HCEC 1CT (cell line): ENCODE measurements around the gene GRIA1.
A peak's percentile ranks its signal among the peaks of the same experiment; 100 is the strongest.

Experiments
- DNase-seq: peaks from one replicate; pipeline ENCODE4 v3.0.0-alpha.2; 2017

GRIA1 gene

DNA sequence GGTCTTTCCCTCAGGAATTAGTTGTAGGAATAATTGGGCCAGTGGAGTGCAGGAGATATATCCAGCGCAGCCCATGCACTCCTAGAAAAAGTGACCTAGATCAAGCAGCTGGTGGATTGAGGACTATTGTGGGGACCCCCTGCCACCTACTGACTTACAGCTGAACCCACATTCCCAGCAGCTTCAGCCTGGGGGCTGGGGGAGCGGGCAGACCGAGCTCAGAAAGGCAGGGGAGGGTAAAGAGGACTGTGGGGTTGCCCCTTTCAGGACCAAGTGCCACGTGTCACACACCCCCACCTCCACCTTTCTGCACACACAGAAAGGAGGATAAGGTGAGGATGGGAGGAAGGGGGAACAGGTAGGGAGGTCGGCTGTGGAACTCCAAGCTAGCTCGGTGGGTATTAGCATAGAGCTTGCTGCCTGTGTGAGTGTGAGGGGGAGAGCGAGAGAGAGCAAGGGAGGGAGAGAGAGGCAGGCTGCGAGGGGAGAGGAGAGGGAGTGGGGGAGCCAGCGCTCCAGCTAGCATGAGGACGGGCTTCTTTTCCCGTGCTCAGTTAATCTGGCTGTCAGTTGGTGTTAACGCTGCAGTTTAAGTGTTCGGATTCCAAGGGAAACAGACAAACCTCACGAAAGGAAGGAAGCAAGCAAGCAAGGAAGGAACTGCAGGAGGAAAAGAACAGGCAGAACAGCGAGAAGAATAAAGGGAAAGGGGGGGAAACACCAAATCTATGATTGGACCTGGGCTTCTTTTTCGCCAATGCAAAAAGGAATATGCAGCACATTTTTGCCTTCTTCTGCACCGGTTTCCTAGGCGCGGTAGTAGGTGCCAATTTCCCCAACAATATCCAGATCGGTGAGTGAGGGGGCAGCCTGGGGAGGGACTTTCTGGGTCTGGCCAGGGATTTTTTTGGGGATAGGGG is at the start of gene GRIA1:
Gene GRIA1 (plus strand): TSS at position 553 of the 920 bp plus-strand sequence.
- DNase-seq, result peak; percentile 37

GRCh38 chr5:153445875-153446579 is 44.4 kb upstream of the GRIA1 start:
- no peak for DNase-seq

DNA sequence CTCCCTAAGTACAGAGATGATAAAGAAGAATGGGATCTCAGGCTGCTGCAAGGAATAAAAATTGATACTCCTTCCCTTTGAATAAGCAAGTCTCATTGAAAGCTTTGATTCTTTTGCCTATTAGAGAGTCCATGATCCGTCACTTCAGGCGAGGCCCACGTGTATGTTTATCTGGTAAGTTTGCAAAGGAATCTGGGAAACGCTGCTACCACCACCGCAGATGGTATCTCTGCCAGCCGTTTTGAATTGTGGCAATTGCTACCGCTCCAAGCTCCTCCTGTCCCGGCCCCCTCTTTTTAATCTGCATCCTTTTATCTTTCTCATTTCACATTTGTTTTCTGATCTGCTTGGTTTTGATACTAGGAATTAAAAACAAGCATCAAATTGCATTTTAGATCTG is 42.9 kb upstream of the GRIA1 start:
- DNase-seq, result no peak

DNA sequence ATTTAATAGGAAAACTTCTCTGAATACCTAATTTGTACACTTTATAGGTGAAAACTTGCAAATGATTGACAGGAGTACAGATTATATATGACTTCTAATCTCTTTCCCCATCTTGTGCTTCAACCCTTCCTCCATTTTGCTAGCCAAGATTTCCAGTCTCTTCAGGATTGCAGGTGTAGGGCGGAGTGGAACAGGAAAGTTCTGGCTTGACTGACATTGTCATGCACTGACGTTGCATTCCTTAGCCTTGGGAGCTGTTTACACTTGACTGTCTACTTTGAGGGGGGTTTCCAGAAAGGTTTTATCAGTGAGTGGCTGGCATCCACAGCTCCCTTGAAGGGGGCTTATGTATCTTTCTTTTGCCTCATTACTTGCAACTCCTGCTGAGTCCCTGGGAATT is 34.1 kb upstream of the GRIA1 start:
- no peak for DNase-seq

DNA sequence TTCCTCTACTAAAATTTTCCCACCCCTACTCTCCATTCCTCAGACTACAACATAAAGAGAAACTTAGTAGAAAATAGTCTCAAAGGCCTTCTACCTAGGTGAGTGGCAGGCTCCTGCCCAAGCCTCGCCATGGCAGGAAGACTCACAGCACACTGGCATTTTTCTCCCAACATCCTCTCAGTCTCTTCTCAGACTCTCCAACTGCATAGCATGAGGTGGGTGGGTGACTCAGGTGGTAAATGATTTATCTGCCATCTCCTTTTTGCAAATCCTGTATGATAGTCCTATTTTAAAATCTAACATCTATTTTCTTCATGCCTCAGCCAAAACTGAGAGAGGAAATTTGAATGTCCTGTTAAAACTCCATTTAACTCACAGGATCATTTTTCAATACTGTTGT is 33.5 kb upstream of the GRIA1 start:
- no peak for DNase-seq

GRCh38 chr5:153458268-153458667 is 32.2 kb upstream of the GRIA1 start:
- no peak for DNase-seq

DNA sequence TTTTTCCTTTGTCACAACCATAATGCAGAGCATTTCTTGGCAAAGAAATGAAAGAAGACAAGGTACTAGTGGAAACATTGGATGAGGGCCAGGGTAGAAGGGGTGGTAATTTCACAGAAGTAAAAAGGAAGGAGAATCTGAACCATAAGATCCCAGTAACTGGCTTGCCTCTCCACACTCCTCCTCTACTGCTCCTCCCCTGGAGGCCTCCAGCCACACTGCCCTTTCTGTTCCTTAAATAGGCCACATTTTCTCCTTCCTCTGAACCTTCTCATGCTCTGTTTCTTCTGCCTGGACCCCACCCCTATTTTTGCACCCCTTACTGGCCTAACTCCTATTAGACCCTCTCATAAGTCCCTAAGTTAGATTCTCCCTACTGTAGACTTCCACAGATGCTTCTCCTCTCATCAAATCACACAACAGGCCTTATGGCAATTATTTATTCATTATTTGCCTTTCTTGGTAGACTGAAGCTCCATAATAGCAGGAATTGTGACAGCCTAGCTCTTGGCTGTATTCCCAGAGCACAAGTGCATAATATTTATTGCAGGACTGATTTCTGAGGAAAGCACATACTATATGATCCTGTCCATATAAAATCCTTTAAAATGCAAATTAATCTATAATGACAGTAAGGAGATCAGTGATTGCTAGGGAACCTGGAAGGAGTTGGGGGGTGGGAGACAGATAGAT is 31.3 kb upstream of the GRIA1 start:
- DNase-seq, result no peak

GRCh38 chr5:153460421-153460820 is 30.0 kb upstream of the GRIA1 start:
- DNase-seq, result peak; percentile 27

GRCh38 chr5:153461341-153461740 is 29.1 kb upstream of the GRIA1 start:
- no peak for DNase-seq

DNA sequence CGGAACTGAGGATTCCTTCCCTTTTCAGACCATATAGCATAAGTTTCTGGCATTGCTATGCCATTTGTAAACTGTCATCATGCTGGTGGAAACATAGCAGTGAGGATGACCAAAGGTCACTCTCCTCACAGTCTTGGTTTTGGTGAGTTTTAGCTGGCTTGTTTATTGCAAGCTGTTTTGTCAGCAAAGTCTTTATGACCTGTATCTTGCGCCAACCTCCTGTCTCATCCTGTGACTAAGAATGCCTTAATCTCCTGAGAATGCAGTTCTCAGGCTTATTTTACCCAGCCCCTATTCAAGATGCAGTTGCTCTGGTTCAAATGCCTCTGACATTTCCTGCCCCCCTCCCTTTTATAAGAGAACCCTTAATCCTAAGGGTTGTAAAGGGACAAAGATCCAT is 26.7 kb upstream of the GRIA1 start:
- peak; percentile 93 for DNase-seq

- DNase-seq, result no peak
Measured at GRCh38 chr5:153467546-153467945, 22.9 kb upstream of the GRIA1 start.

DNA sequence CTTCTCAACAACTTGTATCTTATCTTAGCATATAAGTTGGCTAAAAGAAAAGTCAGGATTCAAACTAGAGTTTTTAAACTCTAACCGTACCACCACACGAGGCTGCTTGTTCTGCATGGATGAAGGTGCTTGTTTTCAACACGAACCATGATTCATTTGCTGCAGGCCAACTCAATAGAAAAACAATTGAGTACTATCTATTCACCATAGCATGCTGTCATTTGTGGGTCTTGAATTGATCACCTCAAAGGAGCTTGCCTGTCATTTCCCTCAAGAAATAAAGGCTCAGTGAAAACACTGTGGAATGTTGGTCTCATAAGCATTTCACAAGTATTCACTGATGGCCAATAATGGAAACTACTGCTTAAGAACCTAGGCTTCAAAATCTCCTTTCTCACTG is 21.0 kb upstream of the GRIA1 start:
- DNase-seq, result no peak

DNA sequence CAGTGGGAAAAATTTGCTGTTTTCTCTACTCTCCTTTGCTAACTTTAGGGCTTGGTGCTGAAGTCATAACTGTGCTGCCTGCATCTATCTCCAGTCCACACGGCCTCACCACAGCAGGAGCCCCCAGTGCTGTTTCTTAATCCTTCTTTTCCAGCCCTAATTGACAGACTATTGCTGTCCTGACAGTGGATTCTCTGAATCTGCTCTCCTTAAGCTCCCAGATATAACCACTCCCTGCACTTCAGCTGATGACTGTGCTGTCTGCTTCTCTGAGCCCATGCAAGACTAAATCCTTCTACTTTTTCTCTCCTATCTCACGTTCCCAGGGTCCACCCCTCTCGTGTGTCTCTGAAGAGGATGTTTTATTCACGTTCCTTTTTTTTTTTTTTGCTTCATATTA is 19.7 kb upstream of the GRIA1 start:
- DNase-seq, result no peak

GRCh38 chr5:153476767-153477166 is 13.7 kb upstream of the GRIA1 start:
- DNase-seq, result peak; percentile 92

GRCh38 chr5:153480401-153480800 is 10.1 kb upstream of the GRIA1 start:
- DNase-seq, result no peak

- DNase-seq, result no peak
Measured at GRCh38 chr5:153483482-153483881, 7.0 kb upstream of the GRIA1 start.

DNA sequence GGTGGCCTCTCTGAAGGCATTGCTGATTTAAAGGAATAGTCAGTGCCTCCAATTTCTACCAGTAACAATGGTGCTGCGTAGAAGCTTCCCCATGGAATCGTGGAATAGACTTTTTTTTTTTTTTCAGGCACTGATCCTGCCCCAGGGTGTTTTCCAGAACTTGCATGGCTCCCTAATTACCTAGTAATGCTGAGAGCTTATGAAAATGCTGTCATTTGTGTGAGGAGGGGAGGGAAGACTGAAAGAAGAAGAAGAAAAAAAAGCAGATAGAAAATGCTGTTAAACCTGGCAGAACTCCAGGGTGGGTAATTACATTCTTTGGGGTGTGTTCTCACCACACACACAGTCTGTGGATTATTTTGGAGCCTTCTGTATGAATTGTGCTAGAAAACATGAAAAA is 4.8 kb upstream of the GRIA1 start:
- DNase-seq, result no peak

DNA sequence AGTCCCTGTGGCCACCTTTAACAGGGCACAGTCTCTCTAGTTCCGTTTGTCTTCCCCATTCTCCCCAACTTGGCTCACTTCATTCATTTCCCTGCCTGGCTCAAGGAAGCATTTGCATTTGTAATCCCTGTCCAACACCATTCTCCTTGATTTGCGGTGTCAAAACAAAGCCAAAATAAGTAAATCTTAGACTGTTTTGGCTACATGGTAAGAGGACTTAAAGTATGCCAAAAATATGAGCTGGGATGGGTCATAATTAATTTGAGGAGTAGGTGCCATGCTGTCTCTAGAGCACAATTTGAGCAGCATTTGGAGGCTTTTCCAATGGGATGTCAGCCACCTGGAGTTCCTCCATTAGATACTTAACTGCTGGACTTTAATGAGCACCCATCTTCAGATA is 3.7 kb upstream of the GRIA1 start:
- DNase-seq, result no peak

DNA sequence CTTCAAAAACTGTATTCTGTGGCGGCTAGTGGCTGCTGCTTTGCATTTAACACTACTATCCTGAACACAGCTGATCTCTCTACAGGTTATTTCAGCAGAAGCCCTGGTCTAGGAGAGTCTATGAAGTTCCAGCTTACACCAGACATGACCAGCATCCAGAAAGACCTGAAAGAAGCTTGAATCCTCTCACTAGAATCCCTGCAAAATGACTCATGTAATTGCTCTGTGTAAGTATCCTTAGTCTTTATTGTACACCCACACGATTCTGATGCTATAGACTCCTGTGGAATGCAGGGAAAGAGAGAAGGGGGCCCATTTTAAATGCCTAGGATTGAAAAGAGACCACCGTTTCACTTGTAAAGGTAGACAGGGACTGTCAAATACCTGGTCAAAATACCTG is 859 bp upstream of the GRIA1 start:
- peak; percentile 64 for DNase-seq

DNA sequence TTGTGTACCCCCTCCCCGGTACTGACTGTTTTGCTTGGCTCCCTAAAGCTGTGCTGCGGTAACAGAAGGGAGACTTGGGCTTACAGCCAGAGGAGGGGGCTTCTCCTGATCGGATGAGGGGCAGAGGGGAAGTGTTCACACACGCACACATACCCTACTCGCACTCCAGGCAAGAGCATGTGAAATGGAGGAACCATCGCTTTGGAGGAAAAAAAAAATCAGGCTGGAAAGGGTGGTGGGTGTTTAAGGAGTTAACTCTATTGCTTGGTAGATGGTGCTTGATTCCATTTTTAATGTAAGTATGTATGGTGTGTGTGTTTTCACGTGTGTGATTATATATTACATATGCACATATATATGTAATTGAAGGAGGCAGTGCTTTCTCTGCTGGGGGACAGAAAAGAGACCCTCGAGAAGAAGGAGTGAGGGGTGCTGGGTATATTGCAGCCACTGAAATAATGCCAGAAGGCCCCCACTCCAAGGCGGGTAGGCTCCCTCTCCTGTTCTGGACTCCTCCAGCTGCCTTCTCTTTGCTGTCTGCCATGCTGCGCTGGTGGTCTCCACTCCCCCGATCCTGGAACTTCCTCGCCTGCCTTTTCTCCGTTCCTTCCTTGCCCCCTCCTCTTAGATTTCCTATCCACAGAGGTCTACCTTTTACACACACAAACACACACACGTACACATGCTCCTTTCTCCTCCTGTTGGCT is 721 bp downstream of the GRIA1 start:
- DNase-seq, result no peak

- no peak for DNase-seq
Measured at GRCh38 chr5:153491856-153492255, 1.4 kb downstream of the GRIA1 start.

DNA sequence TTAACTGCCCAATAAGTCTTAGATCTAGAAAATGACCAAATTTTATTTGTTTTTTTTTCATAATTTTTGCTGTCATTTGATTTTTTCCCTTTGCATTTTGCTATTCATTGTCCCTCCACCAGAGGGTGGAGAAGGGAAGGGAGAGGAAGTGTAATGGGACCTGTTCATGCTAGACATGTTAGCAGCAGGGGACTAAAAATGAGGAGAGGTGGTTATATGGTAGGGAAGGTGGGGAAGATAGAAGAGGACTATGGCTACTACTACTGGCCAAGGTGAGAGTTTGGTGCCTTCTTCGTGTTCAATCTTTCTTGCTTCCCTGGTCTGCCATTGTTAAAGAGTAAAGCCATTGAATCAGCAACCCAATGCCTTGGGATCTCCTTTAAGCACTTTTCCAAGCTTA is 6.4 kb downstream of the GRIA1 start:
- DNase-seq, result peak; percentile 62

GRCh38 chr5:153498516-153498915 is 8.0 kb downstream of the GRIA1 start:
- no peak for DNase-seq
